ACC112 (cell line): Measurements from ENCODE around the gene TIAM2.
A peak's percentile ranks its signal among the peaks of the same experiment; 100 is the strongest.

ENCODE experiments used
- H2AFZ ChIP-seq: fragments of 200-600 bp; sonication (generic); one replicate; pipeline ENCODE4 v1.6.0; 2017; ENCODE audit warnings: antibody characterized with exemption, low read length; ENCODE audit not compliant: unreplicated experiment
- H3K27ac ChIP-seq: fragments of 200-600 bp; sonication (generic); 2 replicates; pipeline ENCODE4 v1.5.1; 2014; ENCODE audit warnings: low read depth, mild to moderate bottlenecking, antibody characterized with exemption, low read length, moderate library complexity
- H3K27me3 ChIP-seq: fragments of 200-600 bp; sonication (generic); 2 replicates; pipeline ENCODE4 v1.6.1; 2014; ENCODE audit warnings: mild to moderate bottlenecking, antibody characterized with exemption, low read length, moderate library complexity, mixed read lengths; ENCODE audit not compliant: insufficient read depth
- H3K36me3 ChIP-seq: fragments of 200-600 bp; sonication (generic); 2 replicates; pipeline ENCODE4 v1.6.1; 2016; ENCODE audit warnings: mild to moderate bottlenecking, antibody characterized with exemption, low read length, moderate library complexity, mixed read lengths; ENCODE audit not compliant: insufficient read depth
- H3K4me1 ChIP-seq: fragments of 200-600 bp; sonication (generic); one replicate; pipeline ENCODE4 v1.6.1; 2016; ENCODE audit warnings: low read length, mixed read lengths; ENCODE audit not compliant: insufficient read depth, unreplicated experiment, control insufficient read depth
- H3K4me3 ChIP-seq: fragments of 200-600 bp; sonication (generic); 2 replicates; pipeline ENCODE4 v1.5.1; 2014; ENCODE audit warnings: mild to moderate bottlenecking, low read depth, low read length
- H3K79me2 ChIP-seq: fragments of 200-600 bp; sonication (generic); one replicate; pipeline ENCODE4 v1.6.0; 2016; ENCODE audit warnings: low read length; ENCODE audit not compliant: control insufficient read depth, unreplicated experiment, insufficient read depth

The TIAM2 gene

GRCh38 chr6:155062866-155063341 is 67.8 kb downstream of the TIAM2 start:
- Histone ChIP-seq H3K4me1 (peaks cover 25% of the 10 kb centered on the region), H3K27ac (peak overlapping the region; percentile 66), H3K27me3 (no peaks in the 10 kb centered on the region), H3K36me3 (no peaks in the 10 kb centered on the region), H3K79me2 (no peaks in the 10 kb centered on the region), H3K4me3 (no peak overlapping the region), H2AFZ (no peak overlapping the region)

- peaks cover 25% of the 10 kb centered on the region for H3K4me1 ChIP-seq
- H3K27ac ChIP-seq: no peak overlapping the region
- no peaks in the 10 kb centered on the region for H3K36me3 ChIP-seq
- H3K4me3 ChIP-seq: no peak overlapping the region
- H3K79me2 ChIP-seq: no peaks in the 10 kb centered on the region
- no peak overlapping the region for H2AFZ ChIP-seq
- H3K27me3 ChIP-seq: no peaks in the 10 kb centered on the region
Measured at GRCh38 chr6:155064303-155064702, 69.2 kb downstream of the TIAM2 start.

GRCh38 chr6:155066361-155066760 is 71.2 kb downstream of the TIAM2 start:
- Histone ChIP-seq H3K36me3 (no peaks in the 10 kb centered on the region), H3K27me3 (no peaks in the 10 kb centered on the region), H3K4me1 (peaks cover 25% of the 10 kb centered on the region), H3K4me3 (no peak overlapping the region), H2AFZ (no peak overlapping the region), H3K27ac (no peak overlapping the region), H3K79me2 (no peaks in the 10 kb centered on the region)

- Histone ChIP-seq H3K4me3 (no peak overlapping the region), H3K36me3 (no peaks in the 10 kb centered on the region), H3K79me2 (no peaks in the 10 kb centered on the region), H3K4me1 (peaks cover 25% of the 10 kb centered on the region), H2AFZ (no peak overlapping the region), H3K27me3 (no peaks in the 10 kb centered on the region), H3K27ac (no peak overlapping the region)
Measured at GRCh38 chr6:155066921-155067680, 72.0 kb downstream of the TIAM2 start.

- Histone ChIP-seq H3K4me1 (peaks cover 21% of the 10 kb centered on the region), H2AFZ (no peak overlapping the region), H3K27ac (no peak overlapping the region), H3K27me3 (no peaks in the 10 kb centered on the region), H3K36me3 (no peaks in the 10 kb centered on the region), H3K4me3 (no peak overlapping the region), H3K79me2 (no peaks in the 10 kb centered on the region)
Measured at GRCh38 chr6:155067956-155068615, 73.0 kb downstream of the TIAM2 start.

GRCh38 chr6:155069543-155069942 is 74.4 kb downstream of the TIAM2 start:
- no peak overlapping the region for H2AFZ ChIP-seq
- H3K36me3 ChIP-seq: no peaks in the 10 kb centered on the region
- H3K4me1 ChIP-seq: peaks cover 7% of the 10 kb centered on the region
- H3K27me3 ChIP-seq: no peaks in the 10 kb centered on the region
- H3K4me3 ChIP-seq: no peak overlapping the region
- H3K27ac ChIP-seq: no peak overlapping the region
- no peaks in the 10 kb centered on the region for H3K79me2 ChIP-seq

GRCh38 chr6:155075930-155076695 is 81.0 kb downstream of the TIAM2 start:
- no peak overlapping the region for H3K27ac ChIP-seq
- H3K27me3 ChIP-seq: no peaks in the 10 kb centered on the region
- H3K36me3 ChIP-seq: no peaks in the 10 kb centered on the region
- no peak overlapping the region for H2AFZ ChIP-seq
- peaks cover 14% of the 10 kb centered on the region for H3K4me1 ChIP-seq
- no peak overlapping the region for H3K4me3 ChIP-seq
- H3K79me2 ChIP-seq: no peaks in the 10 kb centered on the region

GRCh38 chr6:155077331-155077730 is 82.2 kb downstream of the TIAM2 start:
- peaks cover 14% of the 10 kb centered on the region for H3K4me1 ChIP-seq
- H3K79me2 ChIP-seq: no peaks in the 10 kb centered on the region
- peak overlapping the region; percentile 68 for H3K27ac ChIP-seq
- no peaks in the 10 kb centered on the region for H3K36me3 ChIP-seq
- H3K27me3 ChIP-seq: no peaks in the 10 kb centered on the region
- peak overlapping the region; percentile 14 for H2AFZ ChIP-seq
- H3K4me3 ChIP-seq: peak overlapping the region; percentile 21; the same call in 1 of the 2 replicates

GRCh38 chr6:155077784-155078183 is 82.7 kb downstream of the TIAM2 start:
- Histone ChIP-seq H3K4me3 (peak overlapping the region; percentile 21; the same call in 1 of the 2 replicates), H3K27me3 (no peaks in the 10 kb centered on the region), H2AFZ (peak overlapping the region; percentile 14), H3K36me3 (no peaks in the 10 kb centered on the region), H3K4me1 (peaks cover 14% of the 10 kb centered on the region), H3K27ac (peak overlapping the region; percentile 68), H3K79me2 (no peaks in the 10 kb centered on the region)

- Histone ChIP-seq H3K36me3 (no peaks in the 10 kb centered on the region), H3K4me1 (peaks cover 14% of the 10 kb centered on the region), H3K4me3 (no peak overlapping the region), H3K27ac (no peak overlapping the region), H3K79me2 (no peaks in the 10 kb centered on the region), H2AFZ (no peak overlapping the region), H3K27me3 (no peaks in the 10 kb centered on the region)
Measured at GRCh38 chr6:155078331-155078745, 83.2 kb downstream of the TIAM2 start.
